CD4-positive, alpha-beta T cell treated with Interleukin-15 for 4 hours (primary cell): ENCODE results near the gene HS3ST4.

Source experiments
- DNase-seq: peaks from one replicate; pipeline ENCODE4 v3.0.0-alpha.2; 2020; ENCODE audit warnings: low spot score

The HS3ST4 gene

GRCh38 chr16:25896411-25896810 lies 204.7 kb downstream of the HS3ST4 start:
- no peak for DNase-seq

- no peak for DNase-seq
These were observed 205.9 kb downstream of the HS3ST4 start for GRCh38 chr16:25897702-25898101.

DNA sequence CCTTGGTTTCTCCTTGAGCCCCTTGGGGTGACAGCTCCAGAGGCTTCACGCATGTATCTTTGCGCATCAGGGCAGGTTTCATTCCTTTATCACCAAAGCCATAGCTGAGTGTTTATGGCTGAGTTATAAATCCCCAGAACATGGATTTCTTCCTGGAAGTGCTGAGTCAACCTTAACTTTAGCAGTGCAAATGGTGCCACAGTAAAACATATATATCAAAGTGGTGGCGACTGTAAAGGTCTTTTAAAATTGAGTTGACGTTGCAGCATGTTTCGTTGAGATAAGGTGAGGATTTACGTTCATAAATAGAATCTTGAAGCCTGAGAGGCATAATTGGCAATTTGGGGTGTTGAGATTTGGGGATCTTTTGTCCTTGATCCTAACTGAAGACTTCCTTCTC lies 214.1 kb downstream of the HS3ST4 start:
- DNase-seq, result no peak

DNA sequence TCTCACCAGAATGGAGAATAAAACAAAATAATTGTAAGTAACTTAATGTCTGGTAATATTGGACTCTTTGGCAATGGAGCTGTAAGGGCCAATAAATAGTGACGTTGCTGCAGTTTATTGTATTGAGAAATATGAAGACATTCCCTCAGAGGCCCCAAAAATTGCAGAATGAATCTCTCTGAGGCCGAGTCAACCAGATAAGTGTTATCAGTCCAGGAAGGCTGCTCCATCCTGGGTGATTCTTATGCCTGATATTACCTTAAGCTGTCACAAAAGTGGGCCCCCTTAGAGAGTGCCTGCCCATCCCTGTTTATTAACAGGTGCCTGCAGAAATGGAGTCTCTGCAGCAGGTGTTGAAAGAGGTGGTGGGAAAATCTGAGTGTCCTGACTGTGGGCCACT lies 219.2 kb downstream of the HS3ST4 start:
- no peak for DNase-seq

- no peak for DNase-seq
These were observed 220.6 kb downstream of the HS3ST4 start for GRCh38 chr16:25912321-25912720.

DNA sequence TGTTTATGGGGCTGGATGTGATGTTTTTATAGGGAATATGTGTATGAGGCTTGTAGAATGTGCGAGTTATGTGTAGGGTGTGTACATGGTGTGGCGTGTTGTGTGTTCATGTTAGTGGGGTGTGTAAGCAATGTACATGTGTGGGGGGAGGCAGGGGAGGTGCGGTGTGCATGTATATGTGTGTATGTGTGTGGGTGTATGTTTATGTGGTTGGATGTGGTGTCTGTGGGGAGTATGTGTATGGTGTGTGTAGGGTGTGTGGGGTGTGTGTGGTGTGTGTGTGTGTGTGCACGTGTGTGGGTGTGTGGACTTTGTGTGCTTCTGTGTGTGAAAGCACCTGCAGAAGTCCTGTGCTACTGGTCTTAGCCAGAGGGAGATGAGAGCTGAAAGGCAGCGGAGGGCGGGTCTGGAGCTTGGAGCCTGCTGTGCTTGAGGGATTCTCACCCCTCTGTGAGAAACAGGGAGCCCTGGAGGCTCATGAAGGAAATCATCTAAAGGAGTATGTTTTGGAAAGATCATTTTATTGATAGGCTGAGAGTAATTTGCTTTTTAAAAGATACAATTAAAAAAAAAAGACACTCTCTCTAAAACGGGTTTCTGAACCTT lies 222.7 kb downstream of the HS3ST4 start:
- DNase-seq, result no peak

DNA sequence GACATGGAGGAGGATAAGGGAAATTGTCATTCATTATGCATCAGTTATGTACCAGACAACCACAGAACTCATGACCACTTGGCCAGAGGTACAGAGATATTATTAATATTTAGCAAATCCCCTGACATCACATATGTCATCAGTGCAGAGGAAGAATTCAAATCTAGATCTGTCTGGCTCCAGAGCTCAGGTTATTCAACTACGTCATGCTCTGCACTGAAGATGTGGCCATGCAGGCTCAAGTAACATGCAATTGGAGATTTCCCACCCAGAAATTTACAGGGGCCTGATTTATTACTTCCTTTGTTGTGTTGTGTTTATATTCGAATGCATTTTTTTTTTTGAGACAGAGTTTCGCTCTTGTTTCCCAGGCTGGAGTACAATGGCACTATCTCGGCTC lies 224.3 kb downstream of the HS3ST4 start:
- no peak for DNase-seq

DNA sequence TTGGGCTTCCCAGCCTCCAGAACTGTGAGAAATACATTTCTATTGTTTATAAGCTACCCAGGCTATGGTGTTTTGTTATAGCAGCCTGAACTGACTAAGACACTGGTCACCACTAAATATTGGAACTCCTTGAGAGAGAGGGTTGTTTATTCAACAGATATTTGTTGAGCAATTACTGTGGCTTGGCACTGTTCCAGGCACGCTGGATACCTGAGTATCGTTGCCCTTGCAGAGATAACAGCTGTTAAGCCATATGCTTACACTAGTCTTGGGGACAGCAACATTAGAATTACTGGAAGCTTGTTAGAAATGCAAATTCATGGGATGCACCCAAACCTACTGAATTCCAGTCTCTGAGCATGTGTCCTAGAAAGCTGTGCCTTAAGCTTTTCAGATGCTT lies 230.7 kb downstream of the HS3ST4 start:
- no peak for DNase-seq

DNA sequence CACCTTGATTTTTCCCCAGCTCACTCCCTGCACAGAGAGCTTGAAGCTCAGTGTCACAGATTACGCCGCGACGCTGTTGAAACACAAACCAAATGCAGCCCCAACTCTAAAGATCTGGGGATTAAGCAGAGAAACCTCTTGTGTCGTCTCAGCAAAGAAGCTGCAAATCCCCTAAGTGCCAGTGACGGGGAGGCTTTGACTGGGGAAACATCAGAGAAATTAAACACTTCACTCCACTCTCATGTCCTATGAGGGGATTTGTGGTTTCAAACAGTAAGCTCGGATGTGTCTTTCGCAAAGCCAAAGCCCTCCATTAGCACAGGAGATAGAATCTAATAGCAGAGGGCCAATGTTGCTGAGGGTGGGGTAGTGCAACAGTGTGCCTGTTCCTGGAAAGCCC lies 233.7 kb downstream of the HS3ST4 start:
- no peak for DNase-seq

DNA sequence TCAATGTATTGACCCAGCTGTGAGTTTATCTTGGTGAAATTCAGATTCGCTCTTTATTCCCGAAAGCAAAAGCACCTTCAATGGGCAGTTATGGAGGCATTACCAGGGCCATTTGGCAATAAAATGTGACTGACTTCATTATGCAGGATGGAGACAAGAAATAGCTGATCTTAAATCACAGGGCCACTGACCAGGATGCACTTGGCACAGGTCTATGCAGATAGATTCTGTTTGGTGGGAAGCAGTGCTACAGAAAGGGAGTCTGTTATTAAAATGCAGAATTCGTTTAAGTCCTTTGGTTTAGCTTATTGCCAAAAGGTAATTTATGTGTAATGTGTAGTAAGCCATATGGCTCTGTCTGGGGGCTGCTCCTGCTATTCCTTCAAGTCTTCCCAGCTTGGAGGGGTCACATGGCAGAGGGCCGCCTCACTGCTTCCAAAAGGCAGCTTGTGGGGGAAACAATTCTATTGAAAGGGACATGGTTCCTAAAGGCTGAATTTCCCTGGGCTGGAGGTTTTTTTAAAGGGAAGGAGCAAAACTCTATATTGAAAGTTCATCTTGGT lies 239.8 kb downstream of the HS3ST4 start:
- DNase-seq, result no peak

- no peak for DNase-seq
These were observed 250.2 kb downstream of the HS3ST4 start for GRCh38 chr16:25941800-25942499.

- no peak for DNase-seq
These were observed 259.0 kb downstream of the HS3ST4 start for GRCh38 chr16:25950586-25951281.

- DNase-seq, result no peak
These were observed 260.2 kb downstream of the HS3ST4 start for GRCh38 chr16:25951999-25952398.

GRCh38 chr16:25952983-25953382 lies 261.2 kb downstream of the HS3ST4 start:
- DNase-seq, result no peak

- no peak for DNase-seq
These were observed 265.9 kb downstream of the HS3ST4 start for GRCh38 chr16:25957707-25958106.

DNA sequence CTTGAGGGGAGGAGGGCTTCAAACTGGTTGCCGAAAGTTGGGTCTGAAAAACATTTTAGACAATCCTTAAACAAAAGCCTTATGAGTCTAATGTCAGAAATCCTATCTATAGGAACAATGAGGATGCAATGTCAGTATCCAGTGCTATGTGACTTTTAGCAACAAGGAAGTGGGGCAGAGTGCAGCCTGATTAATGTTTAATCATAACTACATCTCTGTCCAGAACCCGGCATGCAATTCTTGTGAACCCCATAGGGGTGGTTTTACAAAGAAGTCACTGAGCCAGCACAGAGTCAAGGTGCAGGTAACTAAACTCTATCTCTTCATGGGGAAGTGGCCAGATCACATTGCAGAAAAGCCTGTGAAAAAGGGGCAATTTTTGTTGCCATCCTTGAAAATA lies 267.5 kb downstream of the HS3ST4 start:
- no peak for DNase-seq

- DNase-seq, result no peak
These were observed 274.7 kb downstream of the HS3ST4 start for GRCh38 chr16:25966172-25967097.

DNA sequence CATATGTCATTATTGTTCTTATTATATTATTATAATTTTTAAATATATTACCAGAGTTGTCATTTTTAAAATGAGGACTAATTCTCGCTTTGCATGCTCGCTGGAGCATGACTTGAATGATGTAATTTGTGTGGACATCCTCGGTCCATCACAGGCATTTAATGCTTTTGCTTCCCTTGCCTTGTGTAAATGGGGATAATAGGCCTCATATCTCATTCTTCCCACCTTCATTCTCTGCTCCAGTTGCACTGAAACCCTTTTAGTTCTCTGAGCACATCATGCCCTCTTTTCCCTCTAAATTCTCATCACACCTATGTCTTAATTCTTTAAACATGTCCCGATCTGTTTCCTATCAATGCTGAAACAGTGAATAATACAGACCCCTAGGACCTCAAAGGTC lies 285.4 kb downstream of the HS3ST4 start:
- no peak for DNase-seq

DNA sequence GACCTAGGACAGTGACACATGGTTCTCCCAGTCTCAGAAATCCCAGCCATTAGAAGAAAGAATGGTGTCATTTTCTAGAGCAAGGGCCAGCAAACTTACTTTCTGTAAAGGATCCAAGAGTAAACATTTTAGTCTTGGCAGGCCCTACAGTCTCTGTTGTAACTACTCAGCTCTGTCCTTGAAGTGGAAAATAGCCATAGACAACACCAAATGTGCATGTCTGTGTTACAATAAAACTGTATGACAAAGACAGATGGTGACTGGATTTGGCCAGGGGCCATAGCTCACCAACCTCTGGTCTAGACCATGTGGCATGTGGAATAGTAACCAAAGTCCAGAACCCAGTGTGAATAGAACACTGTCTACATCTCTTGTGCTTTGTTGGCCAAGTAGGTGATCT lies 286.5 kb downstream of the HS3ST4 start:
- DNase-seq, result no peak

GRCh38 chr16:25988084-25988483 lies 296.3 kb downstream of the HS3ST4 start:
- no peak for DNase-seq

- DNase-seq, result no peak
These were observed 297.1 kb downstream of the HS3ST4 start for GRCh38 chr16:25988882-25989281.

GRCh38 chr16:25996052-25996451 lies 304.3 kb downstream of the HS3ST4 start:
- DNase-seq, result no peak
